Lower leg skin (tissue), 4 donors: ENCODE data around the gene EFCAB12. TPM values are rescaled to one million over a fixed set of nuclear protein-coding genes. Genes with fewer than 3 reads are reported as not detected.
A peak's percentile ranks its signal among the peaks of the same experiment; 100 is the strongest.

Experiments
- DNase-seq, 2 donors: peaks; one replicate each; pipeline ENCODE4 v3.0.0-alpha.2; 2019; ENCODE audit warnings: low spot score in 2 of 2
- H3K4me3 ChIP-seq: fragments of 200-600 bp; sonication (generic); 2 replicates; pipeline ENCODE4 v1.5.1; 2017; ENCODE audit warnings: mild to moderate bottlenecking, low read depth; ENCODE audit not compliant: poor library complexity, severe bottlenecking
- POLR2A ChIP-seq, 2 donors: fragments of 450-650 bp; IDR thresholded peaks; one replicate each; pipeline ENCODE4 v1.6.1; 2016 to 2017; ENCODE audit warnings: antibody characterized with exemption in 2 of 2, mild to moderate bottlenecking in 1 of 2, moderate library complexity in 1 of 2
- WGBS, 2 donors: methylation state at CpG; one replicate each; pipeline ENCODE4 v1.1.5; 2018; 5-methylcytosine and 5-hydroxymethylcytosine counted together
- intact Hi-C: fragments of 100-400 bp; cut with DNase I; formaldehyde crosslinking; loops from one replicate; pipeline ENCODE4 v1.15.0; 2023; ENCODE audit warnings: low total_unique reads
- total RNA-seq, 4 donors: library from RNA; depleted of rRNA; stranded (reverse); fragments of >200 nt; gene quantifications; one replicate each; pipeline ENCODE4 v1.1.0, GENCODE V29; 2016
- TF ChIP-seq, protein P1 (sequence below), 3 donors: fragments of 450-650 bp; IDR thresholded peaks; one replicate each; pipeline ENCODE4 v1.5.1; 2016; ENCODE audit warnings: antibody characterized with exemption in 3 of 3, mild to moderate bottlenecking in 3 of 3, moderate library complexity in 2 of 3

Gene EFCAB12
- total RNA-seq, 4 donors from 2014 or later = not detected

DNA sequence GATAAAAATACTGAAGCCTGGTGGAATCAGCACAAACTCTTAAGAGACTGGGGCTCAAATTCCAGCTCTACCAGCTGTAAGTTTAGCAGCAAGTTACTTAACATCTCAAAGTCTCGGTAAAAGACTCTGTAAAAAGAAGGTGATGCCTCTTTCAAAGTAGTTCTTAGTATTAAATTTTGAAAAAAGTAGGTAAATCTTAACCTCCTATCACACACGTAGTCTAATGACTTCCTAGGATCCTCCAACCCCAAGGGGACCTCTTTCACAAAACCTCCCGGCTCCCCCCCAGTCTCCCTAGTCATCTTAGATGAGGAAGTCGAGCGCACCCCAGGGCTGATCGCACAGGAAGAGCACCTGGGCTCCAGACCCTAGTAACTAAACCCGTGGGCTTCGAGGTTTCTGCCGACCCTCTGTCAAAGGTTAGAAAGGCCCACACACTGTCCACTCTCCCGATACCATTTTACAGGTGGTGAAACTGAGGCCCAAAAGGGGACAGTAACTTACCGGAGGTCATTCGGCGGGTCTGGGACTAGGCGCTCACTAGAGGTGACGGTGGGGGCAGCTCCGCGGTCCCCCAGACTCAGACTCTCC, 10.9 kb upstream of the EFCAB12 start:
- peak overlapping the region; percentile 74 for H3K4me3 ChIP-seq
- TF ChIP-seq, protein P1, sequence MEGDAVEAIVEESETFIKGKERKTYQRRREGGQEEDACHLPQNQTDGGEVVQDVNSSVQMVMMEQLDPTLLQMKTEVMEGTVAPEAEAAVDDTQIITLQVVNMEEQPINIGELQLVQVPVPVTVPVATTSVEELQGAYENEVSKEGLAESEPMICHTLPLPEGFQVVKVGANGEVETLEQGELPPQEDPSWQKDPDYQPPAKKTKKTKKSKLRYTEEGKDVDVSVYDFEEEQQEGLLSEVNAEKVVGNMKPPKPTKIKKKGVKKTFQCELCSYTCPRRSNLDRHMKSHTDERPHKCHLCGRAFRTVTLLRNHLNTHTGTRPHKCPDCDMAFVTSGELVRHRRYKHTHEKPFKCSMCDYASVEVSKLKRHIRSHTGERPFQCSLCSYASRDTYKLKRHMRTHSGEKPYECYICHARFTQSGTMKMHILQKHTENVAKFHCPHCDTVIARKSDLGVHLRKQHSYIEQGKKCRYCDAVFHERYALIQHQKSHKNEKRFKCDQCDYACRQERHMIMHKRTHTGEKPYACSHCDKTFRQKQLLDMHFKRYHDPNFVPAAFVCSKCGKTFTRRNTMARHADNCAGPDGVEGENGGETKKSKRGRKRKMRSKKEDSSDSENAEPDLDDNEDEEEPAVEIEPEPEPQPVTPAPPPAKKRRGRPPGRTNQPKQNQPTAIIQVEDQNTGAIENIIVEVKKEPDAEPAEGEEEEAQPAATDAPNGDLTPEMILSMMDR (IDR thresholded peaks at IDR 0.05) = no peak
- no peak for TF ChIP-seq POLR2A (IDR thresholded peaks at IDR 0.05)
- intact Hi-C loops = no loop called here
- 0 to 2% methylated on average over 10 to 17 of the region's 17 CpGs for WGBS, 2 donors
- peak; percentile 42 to 89 for DNase-seq

DNA sequence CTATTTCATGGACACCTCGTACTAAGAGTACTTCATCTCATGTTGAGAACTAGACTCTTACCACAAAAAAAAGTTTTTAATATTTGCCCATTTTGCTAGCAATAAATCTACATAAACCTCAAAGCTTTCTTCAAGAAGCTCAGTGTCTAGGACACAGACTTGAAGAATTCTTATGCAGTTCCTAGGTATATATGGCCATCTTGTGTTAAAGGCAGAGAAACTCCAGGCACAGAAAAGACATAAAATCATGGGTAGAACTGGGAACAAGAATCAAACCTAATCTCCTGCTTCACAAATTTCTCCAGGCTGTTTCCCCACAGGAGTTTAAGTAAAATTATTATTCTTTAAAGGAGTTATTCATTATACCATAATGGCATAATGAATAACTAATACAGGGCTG, 6.9 kb upstream of the EFCAB12 start:
- TF ChIP-seq, protein P1 (IDR thresholded peaks at IDR 0.05) = no peak
- no peak for TF ChIP-seq POLR2A (IDR thresholded peaks at IDR 0.05)
- intact Hi-C loops = no loop called here
- DNase-seq = no peak
- 49 to 76% methylated on average over 1 of the region's 1 CpG for WGBS, 2 donors
- no peak overlapping the region for H3K4me3 ChIP-seq

DNA sequence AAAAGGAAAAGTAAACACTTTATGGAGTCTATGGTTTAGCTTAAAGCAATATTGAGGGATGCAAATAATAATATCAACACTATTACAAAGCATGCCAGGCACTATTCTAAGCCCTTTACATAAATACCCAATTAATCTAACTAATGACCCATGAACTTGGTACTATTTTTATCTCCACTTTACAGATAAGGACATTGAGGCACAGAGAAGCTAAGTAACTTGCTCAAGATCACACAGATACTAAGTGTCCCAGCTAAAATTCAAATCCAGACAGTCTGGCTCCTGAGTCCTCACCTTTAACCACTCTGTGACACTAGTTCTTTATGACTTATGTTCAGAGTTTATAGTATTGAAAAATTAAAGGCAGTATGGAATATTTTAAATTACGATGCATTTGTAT, 5.7 kb upstream of the EFCAB12 start:
- H3K4me3 ChIP-seq = no peak overlapping the region
- TF ChIP-seq POLR2A (IDR thresholded peaks at IDR 0.05) = no peak
- TF ChIP-seq, protein P1 (IDR thresholded peaks at IDR 0.05) = no peak
- DNase-seq = no peak
- 97 to 99% methylated on average over 1 of the region's 1 CpG for WGBS, 2 donors
- intact Hi-C loops = no loop called here

DNA sequence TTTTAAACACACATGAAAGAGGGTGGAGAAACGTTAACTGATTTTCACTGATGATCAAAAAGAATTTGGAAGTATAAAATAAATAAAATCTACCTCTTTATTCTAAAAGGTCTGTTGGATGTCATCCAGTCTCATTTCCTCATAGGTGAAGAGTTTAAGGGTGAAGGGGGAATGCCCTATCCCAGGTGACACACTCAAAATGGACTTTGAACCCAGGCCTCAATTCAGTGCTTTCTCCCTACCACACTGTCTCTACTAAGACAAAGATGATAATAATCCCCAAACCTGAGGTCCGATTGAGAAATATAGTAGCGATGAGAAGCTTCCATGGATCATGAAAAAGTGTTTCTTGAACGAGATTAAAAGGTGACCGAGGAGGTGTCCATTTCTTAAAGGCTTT, 5.1 kb upstream of the EFCAB12 start:
- intact Hi-C loops = no loop called here
- 92 to 93% methylated on average over 5 of the region's 5 CpGs for WGBS, 2 donors

DNA sequence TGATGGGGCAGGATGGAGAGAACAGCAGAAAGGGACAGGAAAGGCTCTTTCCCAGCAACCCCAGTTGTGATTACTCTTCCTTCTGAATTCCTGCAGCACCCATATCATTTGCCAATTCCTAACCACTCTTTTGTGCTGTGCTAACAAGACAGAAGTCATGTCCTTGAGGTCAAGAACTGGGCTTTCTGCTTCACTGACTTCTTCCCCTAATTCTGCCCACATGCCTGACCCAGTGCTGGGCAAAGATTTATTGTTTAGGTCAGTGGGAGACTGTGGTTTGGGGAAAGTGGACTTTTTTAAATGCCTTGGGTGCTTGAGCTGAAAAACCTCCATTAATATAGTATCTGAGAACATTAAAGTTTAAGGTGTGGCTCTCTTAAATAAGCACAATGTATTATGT, 4.2 kb upstream of the EFCAB12 start:
- H3K4me3 ChIP-seq = no peak overlapping the region
- intact Hi-C loops = no loop called here
- TF ChIP-seq, protein P1 (IDR thresholded peaks at IDR 0.05) = no peak
- TF ChIP-seq POLR2A (IDR thresholded peaks at IDR 0.05) = no peak
- no peak for DNase-seq

More for the DNA sequence above, 5.1 kb upstream of the EFCAB12 start:
- H3K4me3 ChIP-seq = no peak overlapping the region
- no peak for DNase-seq
- TF ChIP-seq, protein P1 (IDR thresholded peaks at IDR 0.05) = no peak
- no peak for TF ChIP-seq POLR2A (IDR thresholded peaks at IDR 0.05)

DNA sequence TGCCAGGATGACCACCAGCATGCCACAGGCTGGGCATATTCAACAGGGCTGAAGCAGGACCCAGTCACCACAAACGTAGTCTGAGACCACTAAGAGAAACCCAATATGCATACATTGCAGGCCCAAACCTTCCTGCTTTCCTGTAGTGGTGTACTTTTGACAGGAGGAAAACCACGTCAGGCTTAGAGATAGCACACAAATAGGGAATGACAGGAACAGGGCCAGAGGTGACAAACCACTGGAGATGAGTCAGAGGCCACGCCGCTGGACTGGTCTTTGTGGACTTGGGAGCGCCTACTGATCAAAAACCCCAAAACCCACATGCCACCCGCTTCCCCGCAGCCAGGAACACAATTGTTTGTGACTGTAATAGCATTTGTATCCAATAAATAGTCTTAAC, 3.6 kb upstream of the EFCAB12 start:
- intact Hi-C loops = no loop called here
- 89 to 93% methylated on average over 7 of the region's 7 CpGs for WGBS, 2 donors
- TF ChIP-seq, protein P1 (IDR thresholded peaks at IDR 0.05) = no peak
- TF ChIP-seq POLR2A (IDR thresholded peaks at IDR 0.05) = no peak
- H3K4me3 ChIP-seq = no peak overlapping the region
- DNase-seq = no peak
